SK-N-SH (cell line): ENCODE results near the gene IL2RA. TPM values are rescaled to one million over a fixed set of nuclear protein-coding genes. Genes with fewer than 3 reads are reported as not detected.

Experiments
- CTCF ChIA-PET: fragments of 300-600, 350-600 bp; formaldehyde crosslinking; extraction: SDS; loops from one replicate; lab custom pipeline; 2021; lab: Yijun Ruan, JAX
- POLR2A ChIA-PET: fragments of 350-600 bp; sonication (Branson Sonifier 250); formaldehyde crosslinking; extraction: SDS; loops from one replicate; lab custom pipeline; 2020; ENCODE audit warnings: antibody characterized with exemption, inconsistent platforms; lab: Yijun Ruan, JAX
- DNase-seq: peaks from one replicate; pipeline ENCODE4 v3.0.0; 2012
- H2AFZ ChIP-seq: fragments of 200-600 bp; sonication (generic); 2 replicates; pipeline ENCODE4 v1.8.1; 2016; ENCODE audit warnings: antibody characterized with exemption, mild to moderate bottlenecking, low read depth
- H3F3A ChIP-seq: fragments of 200-600 bp; sonication (generic); replicated peaks from 2 replicates; pipeline ENCODE3; 2016; ENCODE audit warnings: antibody characterized with exemption, mild to moderate bottlenecking; ENCODE audit not compliant: insufficient read depth
- H3K27ac ChIP-seq, 2 experiments: fragments of 200-500 bp in 1 of 2; fragments of 200-600 bp in 1 of 2; sonication (Bioruptor generic) in 1 of 2; sonication (generic), shearing (Covaris generic) in 1 of 2; 2 replicates each; pipeline versions ENCODE4 v1.5.1 to v1.6.1; 2014 to 2016; ENCODE audit warnings: low read depth in 2 of 2, inconsistent platforms in 1 of 2, low read length in 1 of 2, mild to moderate bottlenecking in 1 of 2, mixed read lengths in 1 of 2
- H3K27me3 ChIP-seq: fragments of 200-600 bp; sonication (generic), shearing (Covaris generic); 2 replicates; pipeline ENCODE4 v1.6.1; 2016; ENCODE audit warnings: mixed run types; ENCODE audit not compliant: insufficient read depth
- H3K36me3 ChIP-seq, 2 experiments: fragments of 200-500 bp in 1 of 2; fragments of 200-600 bp in 1 of 2; sonication (Bioruptor generic) in 1 of 2; sonication (generic) in 1 of 2; replicated peaks in 1 of 2; 2 replicates each; pipeline versions ENCODE3 to v1.5.1; 2014 to 2016; ENCODE audit warnings: low read length in 1 of 2, mild to moderate bottlenecking in 1 of 2; ENCODE audit not compliant: insufficient read depth in 2 of 2, control insufficient read depth in 1 of 2
- H3K4me1 ChIP-seq, 2 experiments: fragments of 200-500 bp in 1 of 2; fragments of 200-600 bp in 1 of 2; sonication (Bioruptor generic) in 1 of 2; sonication (generic), shearing (Covaris generic) in 1 of 2; 2 replicates each; pipeline versions ENCODE4 v1.5.1 to v1.6.1; 2014 to 2016; ENCODE audit warnings: low read depth in 1 of 2, low read length in 1 of 2, mixed run types in 1 of 2; ENCODE audit not compliant: insufficient read depth in 2 of 2, control insufficient read depth in 1 of 2
- H3K4me2 ChIP-seq: fragments of 200-600 bp; sonication (generic), shearing (Covaris generic); 2 replicates; pipeline ENCODE4 v1.6.1; 2017; ENCODE audit warnings: mixed run types
- H3K4me3 ChIP-seq, 2 experiments: fragments of 200-500 bp in 1 of 2; fragments of 200-600 bp in 1 of 2; sonication (Bioruptor generic) in 1 of 2; sonication (generic), shearing (Covaris generic) in 1 of 2; 2 replicates each; pipeline versions ENCODE4 v1.5.1 to v1.8.1; 2014 to 2016; ENCODE audit warnings: low read depth in 2 of 2, inconsistent platforms in 1 of 2, low read length in 1 of 2, mild to moderate bottlenecking in 1 of 2, mixed read lengths in 1 of 2, moderate library complexity in 1 of 2
- H3K79me2 ChIP-seq: fragments of 200-600 bp; sonication (generic); 2 replicates; pipeline ENCODE4 v1.8.1; 2017; ENCODE audit warnings: mild to moderate bottlenecking; ENCODE audit not compliant: insufficient read depth
- H3K9ac ChIP-seq: fragments of 200-600 bp; sonication (generic); 2 replicates; pipeline ENCODE4 v1.6.1; 2017; ENCODE audit warnings: mixed run types
- H3K9me2 ChIP-seq: fragments of 200-600 bp; sonication (generic); 2 replicates; pipeline ENCODE4 v1.6.1; 2017; ENCODE audit warnings: mixed run types
- H3K9me3 ChIP-seq: fragments of 200-600 bp; sonication (generic); 2 replicates; pipeline ENCODE4 v1.6.1; 2017; ENCODE audit warnings: mixed run types, mild to moderate bottlenecking, moderate library complexity
- H4K20me1 ChIP-seq: fragments of 200-600 bp; sonication (generic); 2 replicates; pipeline ENCODE4 v1.6.1; 2017; ENCODE audit warnings: mild to moderate bottlenecking, mixed run types; ENCODE audit not compliant: insufficient read depth
- CHD2 ChIP-seq: fragments of 150-350 bp; IDR thresholded peaks from 2 replicates; pipeline ENCODE4 v1.6.1; 2018; ENCODE audit warnings: low read length; ENCODE audit not compliant: partially characterized antibody
- ELF1 ChIP-seq: IDR thresholded peaks from 2 replicates; pipeline ENCODE4 v1.4.0; 2012
- EP300 ChIP-seq, 2 experiments: IDR thresholded peaks; 2 replicates each; pipeline versions ENCODE4 v1.4.0 to v1.6.1; 2012; ENCODE audit warnings: borderline replicate concordance in 1 of 2, low read depth in 1 of 2, low read length in 1 of 2
- GATA2 ChIP-seq: sonication (generic); formaldehyde crosslinking; IDR thresholded peaks from 2 replicates; pipeline ENCODE4 v1.5.0; 2020; ENCODE audit warnings: mild to moderate bottlenecking, missing genetic modification reagents
- MAX ChIP-seq: IDR thresholded peaks from 2 replicates; pipeline ENCODE4 v1.4.0; 2012; ENCODE audit warnings: low read depth
- NFIC ChIP-seq: IDR thresholded peaks from 2 replicates; pipeline ENCODE4 v1.4.0; 2012; ENCODE audit warnings: borderline replicate concordance
- NRF1 ChIP-seq: IDR thresholded peaks from 2 replicates; pipeline ENCODE4 v1.6.1; 2012; ENCODE audit warnings: low read depth, mild to moderate bottlenecking, low read length
- POLR2AphosphoS5 ChIP-seq: IDR thresholded peaks from 2 replicates; pipeline ENCODE4 v1.6.1; 2012; ENCODE audit warnings: low read depth, low read length
- RAD21 ChIP-seq: IDR thresholded peaks from 2 replicates; pipeline ENCODE4 v1.6.1; 2012; ENCODE audit warnings: mild to moderate bottlenecking, low read length
- REST ChIP-seq: IDR thresholded peaks from 2 replicates; pipeline ENCODE4 v1.6.1; 2012; ENCODE audit warnings: mild to moderate bottlenecking, low read depth, low read length, moderate library complexity
- RFX5 ChIP-seq: IDR thresholded peaks from 2 replicates; pipeline ENCODE4 v1.6.1; 2012; ENCODE audit warnings: mild to moderate bottlenecking, improper control_type of control experiment, low read length
- RXRA ChIP-seq: IDR thresholded peaks from 2 replicates; pipeline ENCODE4 v1.4.0; 2012; ENCODE audit warnings: low read depth, mild to moderate bottlenecking, borderline replicate concordance
- SMC3 ChIP-seq: IDR thresholded peaks from 2 replicates; pipeline ENCODE4 v1.6.1; 2012; ENCODE audit warnings: low read depth, low read length, improper control_type of control experiment
- TAF1 ChIP-seq: IDR thresholded peaks from 2 replicates; pipeline ENCODE4 v1.6.1; 2012; ENCODE audit warnings: low read depth, mild to moderate bottlenecking, low read length, moderate library complexity, borderline replicate concordance
- TCF12 ChIP-seq: IDR thresholded peaks from 2 replicates; pipeline ENCODE4 v1.4.0; 2012
- TEAD4 ChIP-seq: IDR thresholded peaks from 2 replicates; pipeline ENCODE4 v1.4.0; 2012; ENCODE audit warnings: mild to moderate bottlenecking, borderline replicate concordance; ENCODE audit not compliant: insufficient read depth
- USF2 ChIP-seq: fragments of 150-350 bp; IDR thresholded peaks from 2 replicates; pipeline ENCODE4 v1.6.1; 2017; ENCODE audit warnings: antibody characterized with exemption, low read length, low read depth, borderline replicate concordance
- YY1 ChIP-seq: IDR thresholded peaks from 2 replicates; pipeline ENCODE4 v1.4.0; 2012; ENCODE audit warnings: low read depth, mild to moderate bottlenecking
- ZBTB33 ChIP-seq: IDR thresholded peaks from 2 replicates; pipeline ENCODE4 v1.4.0; 2012; ENCODE audit warnings: low read depth, borderline replicate concordance
- WGBS: methylation state at CpG from one replicate; pipeline ENCODE4 v1.1.6; 2017; ENCODE audit warnings: low lambda C conversion rate; 5-methylcytosine and 5-hydroxymethylcytosine counted together
- polyA plus RNA-seq, 3 experiments: library from polyadenylated mRNA; depleted of rRNA; stranded (reverse); fragments of >200 nt; gene quantifications; 2 replicates each; pipeline ENCODE4 v1.2.3, GENCODE V29; 2012

Gene IL2RA
- polyA plus RNA-seq, 1 of the 3 experiments (the other 2 are of a cell fraction): not detected

- H3K9ac ChIP-seq: no peak overlapping the region
- H3K4me2 ChIP-seq: no peak overlapping the region
- 73% methylated on average over 9 of the region's 9 CpGs for WGBS
- no peaks in the 10 kb centered on the region for H3K9me3 ChIP-seq
- H3K36me3 ChIP-seq: no peaks in the 10 kb centered on the region
- no peak overlapping the region for H3K4me3 ChIP-seq
- no peak overlapping the region for H2AFZ ChIP-seq
- H4K20me1 ChIP-seq: no peaks in the 10 kb centered on the region
- TF ChIP-seq ZBTB33: no peak
- TF ChIP-seq RXRA: no peak
- no peak for TF ChIP-seq YY1
- no peak for TF ChIP-seq GATA2
- TF ChIP-seq CHD2: no peak
- TF ChIP-seq USF2: no peak
- TF ChIP-seq POLR2AphosphoS5: no peak
- TF ChIP-seq TCF12: no peak
- TF ChIP-seq MAX: no peak
- TF ChIP-seq TAF1: no peak
- no peak for DNase-seq
- H3K79me2 ChIP-seq: no peaks in the 10 kb centered on the region
- no peak overlapping the region for H3K27ac ChIP-seq
- no peaks in the 10 kb centered on the region for H3K4me1 ChIP-seq
- ChIA-PET CTCF (no interaction called here), POLR2A (no interaction called here)
- H3F3A ChIP-seq: no peaks in the 10 kb centered on the region
- H3K9me2 ChIP-seq: no peaks in the 10 kb centered on the region
- H3K27me3 ChIP-seq: no peaks in the 10 kb centered on the region
These were observed 93.3 kb downstream of the IL2RA start for GRCh38 chr10:5968681-5969453.

- Histone ChIP-seq H3K79me2 (no peaks in the 10 kb centered on the region), H3K9me3 (no peaks in the 10 kb centered on the region), H3K36me3 (no peaks in the 10 kb centered on the region), H3K27ac (no peak overlapping the region), H2AFZ (no peak overlapping the region), H3F3A (no peaks in the 10 kb centered on the region), H3K27me3 (no peaks in the 10 kb centered on the region), H3K4me2 (no peak overlapping the region), H3K4me3 (no peak overlapping the region), H4K20me1 (no peaks in the 10 kb centered on the region), H3K9me2 (no peaks in the 10 kb centered on the region), H3K9ac (no peak overlapping the region), H3K4me1 (no peaks in the 10 kb centered on the region)
- 82% methylated on average over 5 of the region's 5 CpGs for WGBS
- DNase-seq: no peak
- POLR2A ChIA-PET: no interaction called here
- CTCF ChIA-PET: no interaction called here
- no peak for TF ChIP-seq EP300 (IDR thresholded peaks at IDR 0.05; ENCODE audit: borderline replicate concordance in 1 of 2, low read depth in 1 of 2, low read length in 1 of 2)
- TF ChIP-seq ELF1: no peak
- TF ChIP-seq CHD2: no peak
- TF ChIP-seq SMC3: no peak
- no peak for TF ChIP-seq TEAD4
- no peak for TF ChIP-seq RFX5
- no peak for TF ChIP-seq NRF1
- no peak for TF ChIP-seq YY1
- TF ChIP-seq RAD21: no peak
- no peak for TF ChIP-seq MAX
- TF ChIP-seq USF2: no peak
- TF ChIP-seq REST: no peak
- no peak for TF ChIP-seq NFIC
These were observed 94.0 kb downstream of the IL2RA start for GRCh38 chr10:5968037-5968680.
